Measurements from ENCODE around the gene NUDT3.

- TF ChIP-seq EP300 (IDR thresholded peaks at IDR 0.05; ENCODE audit: borderline replicate concordance) (no peak), RAD21 (IDR thresholded peaks at IDR 0.05; ENCODE audit: low read depth) (no peak), FOXM1 (IDR thresholded peaks at IDR 0.05; ENCODE audit: borderline replicate concordance, low read depth) (no peak)
These were observed 46.0 kb downstream of the NUDT3 start for GRCh38 chr6:34346175-34347119.
